Erythroblast (primary cell): ENCODE results near the gene MAP7D3.

Experiments used
- DNase-seq, 2 experiments: peaks; one replicate each; lab custom pipeline; 2025; lab: John Stamatoyannopoulos, UW
- GATA1 ChIP-seq: IDR thresholded peaks from 2 replicates; pipeline ENCODE4 v1.6.1; 2011; ENCODE audit warnings: low read depth, mild to moderate bottlenecking, control low read depth, low read length, moderate library complexity
- POLR2A ChIP-seq: IDR thresholded peaks from 2 replicates; pipeline ENCODE4 v1.6.1; 2011; ENCODE audit warnings: mild to moderate bottlenecking, low read length

Gene MAP7D3

GRCh38 chrX:136221851-136222513 lies 29.2 kb downstream of the MAP7D3 start:
- TF ChIP-seq GATA1 (no peak), POLR2A (no peak)
- no peak for DNase-seq

GRCh38 chrX:136220951-136221350 lies 30.2 kb downstream of the MAP7D3 start:
- DNase-seq, result no peak
- no peak for TF ChIP-seq POLR2A
- TF ChIP-seq GATA1, result no peak

- TF ChIP-seq GATA1 (no peak), POLR2A (no peak)
These were observed 30.7 kb downstream of the MAP7D3 start for GRCh38 chrX:136220540-136220939.

GRCh38 chrX:136219893-136220292 lies 31.3 kb downstream of the MAP7D3 start:
- DNase-seq, result no peak
- no peak for TF ChIP-seq GATA1
- TF ChIP-seq POLR2A, result no peak

More at GRCh38 chrX:136220540-136220939, 30.7 kb downstream of the MAP7D3 start:
- no peak for DNase-seq

- DNase-seq, result no peak
- TF ChIP-seq GATA1 (no peak), POLR2A (no peak)
These were observed 35.6 kb downstream of the MAP7D3 start for GRCh38 chrX:136215559-136215958.

GRCh38 chrX:136214551-136214950 lies 36.6 kb downstream of the MAP7D3 start:
- DNase-seq, result no peak
- TF ChIP-seq POLR2A (no peak), GATA1 (no peak)

GRCh38 chrX:136212557-136213111 lies 38.6 kb downstream of the MAP7D3 start:
- TF ChIP-seq POLR2A (no peak), GATA1 (no peak)
- DNase-seq, result no peak

GRCh38 chrX:136211766-136212556 lies 39.2 kb downstream of the MAP7D3 start:
- no peak for DNase-seq
- TF ChIP-seq POLR2A (no peak), GATA1 (no peak)

- TF ChIP-seq GATA1 (no peak), POLR2A (no peak)
- DNase-seq, result no peak
These were observed 40.4 kb downstream of the MAP7D3 start for GRCh38 chrX:136210806-136211205.

- no peak for DNase-seq
- TF ChIP-seq GATA1 (no peak), POLR2A (no peak)
These were observed 41.0 kb downstream of the MAP7D3 start for GRCh38 chrX:136210243-136210642.

- no peak for DNase-seq
- TF ChIP-seq POLR2A (no peak), GATA1 (no peak)
These were observed 41.4 kb downstream of the MAP7D3 start for GRCh38 chrX:136209751-136210150.

GRCh38 chrX:136209016-136209738 lies 42.0 kb downstream of the MAP7D3 start:
- DNase-seq, result peak; percentile 4 to 13

GRCh38 chrX:136207546-136207945 lies 43.7 kb downstream of the MAP7D3 start:
- DNase-seq, result no peak
- TF ChIP-seq GATA1, result no peak
- no peak for TF ChIP-seq POLR2A

More at GRCh38 chrX:136209016-136209738, 42.0 kb downstream of the MAP7D3 start:
- TF ChIP-seq GATA1, result no peak
- TF ChIP-seq POLR2A, result no peak

- TF ChIP-seq GATA1, result no peak
- TF ChIP-seq POLR2A, result no peak
- DNase-seq, result no peak
These were observed 44.3 kb downstream of the MAP7D3 start for GRCh38 chrX:136206916-136207315.
